GM12801 (cell line): ENCODE results near the gene SLC9A6.

Experiments used
- TF ChIP-seq, protein P1 (sequence below): IDR thresholded peaks from one replicate; pipeline ENCODE4 v1.5.1; 2011; ENCODE audit warnings: control low read depth; ENCODE audit not compliant: insufficient read length; ENCODE audit errors: extremely low read depth

The SLC9A6 gene

DNA sequence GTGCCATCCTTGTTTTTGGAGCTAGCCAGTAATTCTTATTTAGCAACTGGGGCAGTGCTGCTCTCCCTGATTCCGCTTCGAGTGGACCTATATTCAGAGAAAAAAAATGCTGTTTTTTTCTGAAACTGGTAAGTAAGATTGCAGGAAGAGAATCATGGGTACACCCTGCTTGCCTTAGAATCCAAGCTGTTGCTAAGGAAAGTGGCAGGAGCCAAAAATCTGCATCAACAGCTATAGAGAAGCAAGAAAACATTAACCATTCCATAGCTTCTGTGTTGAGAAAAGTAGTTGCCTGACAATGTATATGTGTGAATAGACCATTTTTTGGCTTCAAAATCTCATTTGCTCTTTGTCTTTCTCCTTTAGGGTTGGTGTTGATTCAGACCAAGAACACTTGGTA is 44.5 kb downstream of the SLC9A6 start:
- TF ChIP-seq, protein P1, sequence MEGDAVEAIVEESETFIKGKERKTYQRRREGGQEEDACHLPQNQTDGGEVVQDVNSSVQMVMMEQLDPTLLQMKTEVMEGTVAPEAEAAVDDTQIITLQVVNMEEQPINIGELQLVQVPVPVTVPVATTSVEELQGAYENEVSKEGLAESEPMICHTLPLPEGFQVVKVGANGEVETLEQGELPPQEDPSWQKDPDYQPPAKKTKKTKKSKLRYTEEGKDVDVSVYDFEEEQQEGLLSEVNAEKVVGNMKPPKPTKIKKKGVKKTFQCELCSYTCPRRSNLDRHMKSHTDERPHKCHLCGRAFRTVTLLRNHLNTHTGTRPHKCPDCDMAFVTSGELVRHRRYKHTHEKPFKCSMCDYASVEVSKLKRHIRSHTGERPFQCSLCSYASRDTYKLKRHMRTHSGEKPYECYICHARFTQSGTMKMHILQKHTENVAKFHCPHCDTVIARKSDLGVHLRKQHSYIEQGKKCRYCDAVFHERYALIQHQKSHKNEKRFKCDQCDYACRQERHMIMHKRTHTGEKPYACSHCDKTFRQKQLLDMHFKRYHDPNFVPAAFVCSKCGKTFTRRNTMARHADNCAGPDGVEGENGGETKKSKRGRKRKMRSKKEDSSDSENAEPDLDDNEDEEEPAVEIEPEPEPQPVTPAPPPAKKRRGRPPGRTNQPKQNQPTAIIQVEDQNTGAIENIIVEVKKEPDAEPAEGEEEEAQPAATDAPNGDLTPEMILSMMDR: no peak

DNA sequence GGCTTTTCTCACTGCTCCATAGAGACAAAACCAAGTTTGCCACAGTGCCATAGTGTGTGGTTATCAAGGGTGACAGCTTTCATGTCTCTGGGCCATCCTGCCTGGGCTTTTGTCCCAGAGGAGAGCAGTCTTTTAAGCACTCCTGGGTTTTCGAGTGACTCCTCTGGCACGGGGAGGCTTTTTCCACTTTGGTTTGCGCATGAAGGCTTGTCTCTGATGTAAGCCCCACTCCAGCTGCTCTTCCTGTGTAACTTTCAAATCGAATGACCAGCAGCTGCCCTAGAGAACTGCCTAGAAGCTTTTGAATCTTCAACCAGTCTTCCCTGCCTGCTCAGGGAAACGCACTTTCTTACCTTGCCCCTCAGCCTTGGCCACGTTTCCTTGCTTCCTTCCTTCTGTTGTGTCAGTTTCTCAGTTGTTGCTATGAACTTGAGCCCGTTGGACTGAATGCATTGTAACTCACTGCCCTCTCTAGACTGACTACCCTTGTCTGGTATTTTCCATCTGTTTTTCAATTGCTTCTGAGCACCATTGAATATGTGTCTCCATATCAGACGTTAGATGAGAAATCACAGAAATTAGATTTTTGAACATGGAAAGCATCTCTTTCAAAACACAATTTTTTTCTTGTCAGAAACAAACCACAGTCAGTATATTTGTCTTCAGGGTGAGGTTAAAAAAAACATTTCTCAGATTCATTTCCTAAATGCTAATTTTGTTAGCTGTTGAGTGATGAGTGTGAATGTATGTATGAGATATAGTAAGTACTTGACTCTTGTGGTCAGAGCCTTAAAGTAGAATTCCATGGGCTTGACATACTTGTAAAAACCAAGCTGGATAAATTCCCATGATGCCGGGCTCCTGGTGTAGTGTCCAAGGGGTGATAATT is 45.3 kb downstream of the SLC9A6 start:
- TF ChIP-seq, protein P1: no peak

DNA sequence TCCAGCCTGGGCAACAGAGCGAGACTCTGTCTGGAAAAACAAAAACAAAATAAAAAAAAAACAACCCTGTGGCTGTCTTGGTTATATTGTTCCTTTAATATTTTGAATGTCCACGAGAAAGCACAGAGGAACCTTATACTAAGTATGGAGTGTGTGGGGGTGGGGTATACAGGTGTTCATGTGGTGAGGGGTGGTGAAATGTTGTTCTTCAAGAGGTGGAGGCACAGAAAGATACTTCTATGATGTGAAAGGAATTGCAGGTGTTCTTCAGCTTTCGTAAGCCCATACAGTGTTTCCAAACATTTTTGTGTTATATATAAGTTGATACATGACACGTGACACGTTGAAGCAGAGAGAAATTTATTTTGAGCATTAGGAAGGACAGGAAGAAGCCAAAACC is 46.4 kb downstream of the SLC9A6 start:
- TF ChIP-seq, protein P1: no peak

DNA sequence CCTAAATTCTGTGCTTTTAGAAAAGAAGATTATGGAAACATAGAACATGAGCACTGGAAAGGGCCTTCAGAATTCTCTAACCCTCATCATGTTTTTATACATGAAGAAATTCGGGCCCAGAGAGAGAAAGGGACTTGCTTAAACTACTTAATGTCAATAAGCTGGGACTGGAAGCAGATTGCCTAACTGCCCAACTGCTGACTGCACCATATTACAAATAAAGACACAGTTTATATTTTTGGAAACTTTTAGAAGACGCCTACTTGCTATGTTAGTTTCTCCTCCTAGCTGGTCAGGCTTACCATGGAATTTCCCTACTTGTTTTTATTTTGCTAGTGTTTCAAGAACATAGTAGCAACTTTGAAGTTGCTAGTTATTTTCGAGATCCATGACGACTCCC is 47.1 kb downstream of the SLC9A6 start:
- TF ChIP-seq, protein P1: no peak

DNA sequence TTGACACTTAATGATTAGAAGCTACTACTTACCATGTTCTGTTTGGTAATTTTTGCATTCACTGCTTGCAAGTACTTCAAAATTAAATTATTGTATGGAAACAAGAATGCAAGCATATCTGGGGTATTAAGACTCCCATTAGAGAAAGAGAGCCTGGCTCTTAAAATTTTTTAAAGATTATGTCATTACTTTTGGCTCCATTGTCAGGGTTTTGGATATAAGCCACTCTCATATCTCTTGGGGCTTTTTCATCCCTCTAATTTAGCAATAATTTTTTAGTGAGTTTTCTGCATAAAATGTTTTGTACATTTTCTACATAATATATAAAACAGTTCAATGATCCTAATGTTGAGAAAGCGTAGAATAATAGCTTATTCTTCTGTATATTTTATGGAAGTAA is 49.4 kb downstream of the SLC9A6 start:
- TF ChIP-seq, protein P1: no peak

DNA sequence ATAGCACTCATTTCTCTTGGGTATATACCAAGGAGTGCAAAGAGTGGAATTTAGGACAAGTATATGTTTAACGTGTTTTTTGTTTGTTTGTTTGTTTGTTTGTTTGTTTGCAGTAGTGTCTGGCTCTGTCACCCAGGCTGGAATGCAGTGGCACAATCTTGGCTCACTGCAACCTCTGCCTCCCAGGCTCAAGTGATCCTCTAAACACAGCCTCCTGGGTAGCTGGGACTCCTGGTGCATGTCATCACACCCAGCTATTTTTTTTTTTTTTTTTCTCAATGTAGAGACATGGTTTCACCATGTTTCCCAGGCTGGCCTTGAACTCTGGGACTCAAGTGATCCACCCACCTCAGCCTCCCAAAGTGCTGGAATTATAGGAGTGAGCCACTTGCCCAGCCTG is 50.4 kb downstream of the SLC9A6 start:
- TF ChIP-seq, protein P1: no peak

DNA sequence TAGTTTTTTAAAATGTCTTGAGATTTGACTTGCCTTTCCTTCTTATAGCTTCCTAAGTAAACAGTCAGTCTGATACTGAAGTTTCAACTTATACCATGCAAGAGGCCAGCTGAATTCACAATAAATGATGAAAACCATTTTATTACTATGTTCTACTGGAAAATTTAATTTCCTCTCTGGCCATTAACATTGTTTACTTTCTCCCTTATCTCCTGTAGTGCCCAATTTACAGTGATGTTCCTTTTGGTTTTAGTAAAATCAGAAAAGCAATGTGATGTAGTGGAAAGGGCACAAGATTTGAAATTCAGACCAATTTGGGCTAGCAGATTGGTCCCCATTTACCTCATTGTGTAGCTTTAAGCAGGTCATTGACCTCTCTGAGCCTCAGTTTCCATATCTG is 54.2 kb downstream of the SLC9A6 start:
- TF ChIP-seq, protein P1: no peak
